Amniotic epithelial cell (primary cell): ENCODE measurements around the gene SLC26A11.
"Not testable (repeated sequence)": the region's sequence is repeated elsewhere in the genome, so short reads cannot be mapped to it uniquely, and the experiment has no call there.

Source experiments
- DNase-seq: peaks from one replicate; pipeline ENCODE4 v3.0.0-alpha.2; 2010; ENCODE audit warnings: low read depth

The SLC26A11 gene

DNA sequence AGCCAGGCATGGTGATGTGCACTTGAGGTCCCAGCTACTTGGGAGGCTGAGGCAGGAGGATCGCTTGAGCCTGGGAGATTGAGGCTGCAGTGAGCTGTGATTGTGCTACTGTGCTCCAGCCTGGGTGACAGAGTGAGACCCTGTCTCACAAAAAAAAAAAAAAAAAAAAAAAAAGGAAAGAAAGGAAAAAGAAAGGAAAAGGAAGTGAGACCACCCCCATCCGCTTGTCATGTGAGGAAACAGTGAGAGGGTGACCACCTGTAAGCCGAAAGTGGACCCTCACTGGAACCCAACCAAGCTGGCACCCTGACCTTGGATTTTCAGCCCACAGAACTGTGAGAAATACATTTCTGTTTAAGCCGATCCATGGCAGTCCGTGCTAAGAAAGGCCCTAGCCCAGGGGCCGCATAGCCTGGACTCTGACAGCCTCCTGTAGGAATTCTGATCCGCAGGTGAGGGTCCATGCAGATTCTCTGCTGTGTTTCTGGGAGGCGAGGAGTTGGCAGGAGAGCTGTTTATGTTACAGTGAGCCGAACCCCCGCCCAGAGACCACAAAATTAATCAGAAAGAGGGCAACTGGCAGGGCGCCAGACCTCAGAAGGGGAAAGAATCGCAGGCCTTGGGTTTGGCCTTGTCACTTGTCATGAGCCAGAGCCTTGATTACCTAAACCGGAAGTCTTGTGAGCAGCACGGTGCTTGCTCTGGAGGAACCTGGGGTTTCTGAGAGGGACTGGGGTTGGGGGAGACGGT, 1.0 kb upstream of the SLC26A11 start:
- DNase-seq: peak; percentile 86

DNA sequence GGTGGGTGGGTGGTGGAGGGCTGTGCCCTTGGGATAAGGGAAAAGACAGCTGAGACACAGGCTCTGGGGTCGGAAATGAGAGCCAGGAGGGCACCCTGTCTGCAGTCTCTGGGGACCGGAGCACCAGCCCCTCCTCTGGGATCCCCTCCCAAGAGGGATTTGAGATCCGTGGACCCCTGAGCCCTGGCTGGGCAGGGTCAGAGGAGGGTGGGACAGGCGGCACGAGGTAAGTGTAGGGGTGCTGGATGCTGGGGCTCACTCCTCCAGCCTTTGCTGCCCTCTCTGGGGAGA, 519 bp upstream of the SLC26A11 start:
- DNase-seq: no peak

DNA sequence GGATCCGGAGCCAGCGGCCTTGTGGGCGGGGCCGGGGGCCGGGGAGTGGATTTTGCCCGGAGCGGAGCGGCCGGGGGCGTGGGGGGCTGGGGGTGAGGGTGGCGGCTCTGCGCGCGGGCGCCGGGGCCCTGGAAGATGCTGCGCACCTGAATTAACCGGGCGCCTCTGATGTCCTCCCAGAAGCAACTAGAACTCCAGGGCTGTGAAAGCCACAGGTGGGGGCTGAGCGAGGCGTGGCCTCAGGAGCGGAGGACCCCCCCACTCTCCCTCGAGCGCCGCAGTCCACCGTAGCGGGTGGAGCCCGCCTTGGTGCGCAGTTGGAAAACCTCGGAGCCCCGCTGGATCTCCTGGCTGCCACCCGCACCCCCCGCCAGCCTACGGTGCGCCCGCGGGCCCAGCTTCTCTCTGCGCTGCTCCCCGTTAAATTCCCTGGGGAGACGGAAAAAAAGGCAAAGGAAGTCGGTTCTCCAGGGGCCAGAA, 549 bp downstream of the SLC26A11 start:
- DNase-seq: peak; percentile 3

DNA sequence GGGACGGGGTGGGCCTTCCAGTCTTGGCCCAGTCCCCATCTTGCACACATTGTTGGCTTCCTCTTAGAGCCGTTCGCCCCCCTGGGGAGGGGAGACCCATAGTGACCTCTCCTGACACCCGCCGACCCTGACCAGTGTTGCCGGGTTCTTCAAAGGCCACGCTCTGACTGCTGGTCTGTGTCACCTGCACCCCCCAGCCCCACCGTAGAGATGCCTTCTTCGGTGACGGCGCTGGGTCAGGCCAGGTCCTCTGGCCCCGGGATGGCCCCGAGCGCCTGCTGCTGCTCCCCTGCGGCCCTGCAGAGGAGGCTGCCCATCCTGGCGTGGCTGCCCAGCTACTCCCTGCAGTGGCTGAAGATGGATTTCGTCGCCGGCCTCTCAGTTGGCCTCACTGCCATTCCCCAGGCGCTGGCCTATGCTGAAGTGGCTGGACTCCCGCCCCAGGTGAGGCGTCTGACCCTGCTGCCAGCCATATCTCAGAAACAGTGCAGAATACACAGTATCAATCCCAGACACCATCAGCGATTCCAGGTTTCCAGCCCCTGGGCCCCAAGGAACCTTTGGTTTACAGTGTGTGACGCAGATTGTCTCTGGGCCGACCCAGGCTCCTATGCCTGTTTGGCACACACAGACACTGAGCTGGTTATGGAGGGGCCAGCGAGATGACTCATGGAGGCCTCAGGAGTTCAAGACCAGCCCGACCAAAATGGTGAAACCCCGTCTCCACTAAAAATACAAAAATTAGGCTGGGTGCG, 1.3 kb downstream of the SLC26A11 start:
- no peak for DNase-seq

DNA sequence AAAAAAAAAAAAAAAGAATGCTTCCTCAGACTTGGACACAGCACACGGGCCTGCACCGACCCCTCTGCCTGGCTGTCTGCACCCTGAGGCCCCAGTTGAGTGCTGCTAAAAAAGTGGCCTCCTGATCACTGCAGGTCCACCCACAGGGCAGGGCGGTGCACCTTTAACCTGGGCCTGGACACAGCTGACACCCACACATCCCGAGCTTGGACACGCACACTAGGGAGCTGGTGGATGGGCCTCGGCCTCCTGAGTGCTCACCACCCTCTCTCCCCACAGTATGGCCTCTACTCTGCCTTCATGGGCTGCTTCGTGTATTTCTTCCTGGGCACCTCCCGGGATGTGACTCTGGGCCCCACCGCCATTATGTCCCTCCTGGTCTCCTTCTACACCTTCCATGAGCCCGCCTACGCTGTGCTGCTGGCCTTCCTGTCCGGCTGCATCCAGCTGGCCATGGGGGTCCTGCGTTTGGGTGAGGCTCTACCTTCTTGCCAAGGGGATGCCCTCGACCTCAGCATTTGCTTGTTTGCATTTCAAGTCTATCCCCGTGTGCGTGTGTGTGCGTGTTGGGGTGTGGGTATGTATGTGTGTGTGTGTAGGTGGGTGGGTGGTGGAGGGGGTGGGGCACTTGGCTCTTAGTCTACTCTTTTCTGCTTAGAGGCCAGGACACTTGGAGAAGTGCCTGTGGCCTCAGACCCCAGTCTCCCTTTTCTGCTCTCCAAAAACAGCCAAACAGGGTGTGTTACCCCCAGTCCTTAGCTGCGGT, 2.3 kb downstream of the SLC26A11 start:
- no peak for DNase-seq

DNA sequence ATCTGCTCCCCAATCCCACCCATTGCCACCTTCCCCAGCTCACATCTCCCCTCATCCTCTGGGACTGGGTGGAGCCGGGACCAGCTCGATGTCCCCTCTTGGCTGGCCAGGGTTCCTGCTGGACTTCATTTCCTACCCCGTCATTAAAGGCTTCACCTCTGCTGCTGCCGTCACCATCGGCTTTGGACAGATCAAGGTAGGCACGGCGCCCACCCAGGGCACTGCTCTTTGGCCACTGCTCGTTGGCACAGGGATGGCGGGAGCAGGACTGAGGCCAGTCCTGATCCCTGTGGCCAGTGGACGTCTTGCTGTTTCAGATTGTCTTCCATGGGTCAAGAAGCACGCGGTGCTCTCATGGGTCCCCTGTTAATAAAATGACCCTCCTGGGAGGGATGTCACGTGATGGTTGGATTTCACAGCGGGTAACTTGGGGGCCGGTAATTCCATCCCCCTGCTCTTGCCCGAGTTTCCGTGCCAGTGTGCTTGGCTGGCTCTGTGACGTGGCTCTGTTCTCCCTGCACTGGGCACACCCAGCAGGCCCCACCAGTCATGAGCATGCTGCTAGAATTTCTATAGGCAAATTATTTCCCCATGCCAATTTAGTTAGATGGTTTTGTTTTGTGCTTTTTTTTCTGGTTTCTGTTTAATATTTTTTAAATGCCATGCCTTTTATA, 3.1 kb downstream of the SLC26A11 start:
- DNase-seq: no peak

DNA sequence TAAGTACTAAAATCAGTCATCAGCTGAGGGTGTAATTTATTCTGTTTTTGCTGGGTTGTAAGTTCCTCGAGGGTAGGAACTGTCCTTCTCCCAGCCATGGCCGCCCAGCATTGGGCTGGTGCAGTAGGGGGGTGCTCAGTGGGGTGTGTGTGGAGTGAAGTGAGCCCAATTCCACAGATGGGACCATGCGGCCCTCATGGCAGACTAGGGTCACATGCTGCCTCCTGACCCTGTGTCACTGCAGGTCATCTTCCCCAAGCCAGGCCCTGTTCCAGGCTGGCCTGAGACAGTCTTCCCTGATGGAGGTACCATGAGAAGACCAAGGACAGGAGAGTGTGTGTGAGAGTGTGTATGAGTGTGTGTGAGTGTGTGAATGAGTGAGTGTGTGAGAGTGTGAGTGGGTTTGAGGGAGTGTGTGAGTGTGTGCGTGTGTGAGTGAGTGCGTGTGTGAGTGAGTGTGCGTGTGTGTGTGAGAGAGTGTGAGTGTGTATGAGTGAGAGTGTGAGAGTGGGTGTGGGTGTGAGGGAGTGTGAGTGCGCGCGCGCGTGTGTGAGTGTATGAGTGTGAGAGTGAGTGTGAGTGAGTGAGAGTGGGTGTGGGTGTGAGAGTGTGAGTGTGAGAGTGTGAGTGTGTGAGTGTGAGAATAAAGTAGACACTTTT, 3.7 kb downstream of the SLC26A11 start:
- no peak for DNase-seq

DNA sequence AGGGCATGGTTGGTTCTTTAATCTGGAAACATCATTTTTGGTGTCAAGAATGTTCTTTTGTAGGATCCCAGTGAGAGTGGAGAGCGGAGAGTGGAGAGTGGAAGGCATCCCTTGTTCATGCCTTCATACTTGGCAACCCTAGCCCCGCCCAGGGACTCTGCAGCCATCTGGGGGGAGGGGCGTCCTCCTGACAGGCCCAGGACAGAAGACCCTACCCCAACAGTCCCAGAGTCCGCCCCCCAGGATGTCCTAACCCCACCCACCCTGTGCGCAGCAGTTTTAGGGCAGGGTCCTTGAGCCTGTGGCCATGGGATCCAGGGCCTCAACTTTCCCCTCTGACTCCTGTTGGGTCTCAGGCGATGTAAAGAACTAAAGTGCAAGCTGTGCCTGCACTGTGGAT, 4.5 kb downstream of the SLC26A11 start:
- no peak for DNase-seq

DNA sequence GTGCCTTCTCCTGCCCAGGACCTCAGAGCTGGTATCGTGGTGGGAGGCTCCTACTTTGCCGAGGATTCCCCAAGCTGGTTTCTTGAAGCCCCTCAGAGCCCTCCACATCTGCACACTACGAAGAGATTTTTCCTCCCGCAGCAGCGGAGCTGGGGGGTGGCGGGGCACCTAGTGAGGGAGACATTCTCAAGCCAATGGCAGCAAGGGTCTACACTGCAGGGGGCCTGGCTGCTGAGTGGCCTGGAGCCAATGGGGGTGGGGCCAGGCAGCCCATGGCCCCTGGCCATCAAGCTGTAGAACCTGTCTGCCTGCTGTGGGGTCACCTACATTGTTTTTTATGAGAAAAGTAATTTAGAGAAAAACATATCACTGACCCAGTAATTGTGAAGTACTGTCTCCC, 5.0 kb downstream of the SLC26A11 start:
- DNase-seq: no peak

DNA sequence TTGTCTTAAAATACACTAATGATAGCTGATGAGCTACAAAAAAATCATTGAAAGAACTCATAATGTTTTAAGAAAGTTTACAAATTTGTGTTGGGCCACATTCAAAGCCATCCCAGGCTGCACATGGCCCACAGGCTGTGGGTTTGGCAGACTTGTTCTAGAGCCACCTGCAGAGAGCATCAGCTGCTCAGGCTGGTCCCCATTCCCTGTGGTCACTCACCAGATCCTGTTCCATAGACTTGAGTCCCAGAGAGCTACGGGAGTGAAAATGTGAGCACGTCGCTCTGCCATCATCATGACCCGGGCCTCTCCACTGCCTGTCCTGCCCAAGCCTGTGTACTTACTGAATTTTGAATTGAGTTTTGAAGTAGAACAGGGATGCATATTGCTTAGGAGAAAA, 6.9 kb downstream of the SLC26A11 start:
- no peak for DNase-seq

DNA sequence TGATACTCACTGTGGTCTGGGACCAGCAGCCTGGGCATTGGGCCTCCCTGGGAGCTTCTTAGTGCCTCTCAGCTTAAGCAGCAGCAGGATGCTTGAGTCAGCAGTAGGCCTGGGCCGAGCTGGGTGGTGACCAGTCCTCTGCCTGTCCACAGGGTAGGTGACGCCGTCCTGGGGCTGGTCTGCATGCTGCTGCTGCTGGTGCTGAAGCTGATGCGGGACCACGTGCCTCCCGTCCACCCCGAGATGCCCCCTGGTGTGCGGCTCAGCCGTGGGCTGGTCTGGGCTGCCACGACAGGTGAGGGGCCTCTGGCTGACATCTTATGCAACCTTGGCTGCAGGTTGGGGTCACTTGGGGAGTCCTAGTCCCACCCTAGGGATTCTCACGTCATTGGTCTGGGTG, 7.4 kb downstream of the SLC26A11 start:
- DNase-seq: no peak

DNA sequence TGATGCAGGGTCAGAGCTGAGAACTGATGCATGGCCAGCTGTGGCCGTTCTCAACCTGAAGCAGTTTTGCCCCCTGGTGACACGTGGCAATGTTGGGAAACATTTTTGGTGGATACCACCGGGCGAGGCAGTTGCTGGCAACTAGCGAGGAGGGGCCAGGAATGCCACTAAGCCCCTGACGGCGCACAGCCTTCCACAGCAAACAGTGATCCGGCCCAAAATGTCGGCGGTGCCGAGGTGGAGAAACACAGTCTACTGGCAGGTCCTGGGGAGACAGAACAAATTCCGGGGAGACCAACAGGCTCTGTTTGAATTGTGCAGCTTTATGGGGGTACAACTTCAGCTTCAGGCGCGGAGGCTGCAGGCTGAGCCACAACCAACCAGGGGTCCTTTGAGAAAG, 8.2 kb downstream of the SLC26A11 start:
- DNase-seq: no peak

DNA sequence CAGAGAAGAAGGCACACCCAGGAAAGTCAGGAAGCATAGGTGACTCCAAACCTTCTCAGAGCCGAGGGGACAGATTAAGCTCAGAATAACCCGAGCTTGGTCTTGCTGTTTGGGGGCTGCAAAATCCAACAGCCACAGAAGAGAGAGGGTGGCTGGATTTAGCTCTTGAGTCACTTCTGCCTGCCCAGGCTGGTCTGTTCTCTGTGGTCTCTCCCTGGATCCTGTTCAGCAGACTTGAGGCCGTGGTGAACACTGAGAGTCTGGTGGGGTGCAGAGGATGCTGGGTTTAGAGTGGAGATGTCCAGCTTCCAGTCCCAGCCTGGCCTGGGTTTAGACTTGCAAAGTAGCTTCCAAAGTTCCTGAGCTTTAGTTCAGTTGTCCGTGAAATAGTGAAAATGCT, 8.8 kb downstream of the SLC26A11 start:
- DNase-seq: no peak

DNA sequence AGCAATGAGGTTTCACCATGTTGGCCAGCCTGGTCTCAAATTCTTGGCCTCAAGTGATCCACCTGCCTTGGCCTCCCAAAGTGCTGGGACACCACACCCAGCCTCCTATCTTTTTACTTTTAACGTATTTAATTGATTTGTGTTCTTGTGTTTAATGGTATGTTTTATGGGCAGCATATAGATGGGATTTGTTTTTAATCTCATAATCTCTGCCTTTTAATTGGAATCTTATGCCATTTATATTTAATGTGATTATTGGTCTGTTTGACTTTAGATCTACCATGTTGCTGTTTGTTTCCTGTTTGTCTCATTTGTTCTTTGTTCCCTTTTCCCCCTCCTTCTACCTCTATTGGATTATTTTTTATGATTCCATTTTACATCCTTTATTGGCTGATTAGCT, 12.2 kb downstream of the SLC26A11 start:
- DNase-seq: no peak

DNA sequence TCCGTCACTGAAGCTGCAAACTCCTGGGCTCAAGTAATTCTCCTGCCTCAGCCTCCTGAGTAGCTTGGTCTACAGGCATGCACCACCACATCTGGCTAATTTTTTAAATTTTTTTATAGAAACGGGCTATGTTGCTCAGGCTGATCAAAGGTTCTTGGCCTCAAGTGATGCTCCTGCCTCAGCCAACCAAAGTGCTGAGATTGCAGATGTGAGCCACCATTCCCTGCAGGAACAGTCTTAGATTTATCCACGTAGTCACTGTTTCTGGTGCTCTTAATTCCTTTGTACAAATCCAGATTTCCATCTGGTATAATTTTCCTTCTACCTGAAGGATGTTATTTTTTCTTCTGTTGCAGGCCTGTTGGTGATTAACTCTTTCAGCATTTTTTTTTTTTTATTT, 13.0 kb downstream of the SLC26A11 start:
- no peak for DNase-seq

DNA sequence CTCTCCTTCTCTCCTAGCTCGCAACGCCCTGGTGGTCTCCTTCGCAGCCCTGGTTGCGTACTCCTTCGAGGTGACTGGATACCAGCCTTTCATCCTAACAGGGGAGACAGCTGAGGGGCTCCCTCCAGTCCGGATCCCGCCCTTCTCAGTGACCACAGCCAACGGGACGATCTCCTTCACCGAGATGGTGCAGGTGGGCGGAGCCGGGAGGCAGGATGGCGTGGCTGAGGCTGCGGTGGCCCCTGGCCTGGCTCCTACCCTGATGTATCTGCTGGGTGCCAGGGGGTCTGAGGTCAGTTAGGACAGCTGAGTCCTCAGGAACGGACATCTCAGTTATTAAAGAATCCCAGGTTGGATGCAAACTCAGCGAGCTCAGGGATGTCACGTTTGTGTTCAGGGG, 16.7 kb downstream of the SLC26A11 start:
- no peak for DNase-seq

DNA sequence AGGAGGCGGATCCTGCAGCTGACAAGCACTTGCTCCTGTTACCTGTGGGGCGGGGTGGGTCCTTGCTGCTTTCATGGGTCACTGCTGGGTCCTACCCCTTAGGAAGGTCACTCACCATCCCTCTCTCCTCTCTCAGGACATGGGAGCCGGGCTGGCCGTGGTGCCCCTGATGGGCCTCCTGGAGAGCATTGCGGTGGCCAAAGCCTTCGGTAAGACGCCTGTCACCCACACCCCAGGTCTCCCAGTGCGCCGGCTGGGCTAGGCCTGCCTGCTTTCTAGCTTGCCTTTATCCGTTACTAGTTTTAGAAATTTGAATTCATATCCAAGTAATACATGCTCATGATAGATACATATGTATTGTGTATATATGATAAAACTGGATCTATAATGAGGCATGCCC, 17.2 kb downstream of the SLC26A11 start:
- no peak for DNase-seq

DNA sequence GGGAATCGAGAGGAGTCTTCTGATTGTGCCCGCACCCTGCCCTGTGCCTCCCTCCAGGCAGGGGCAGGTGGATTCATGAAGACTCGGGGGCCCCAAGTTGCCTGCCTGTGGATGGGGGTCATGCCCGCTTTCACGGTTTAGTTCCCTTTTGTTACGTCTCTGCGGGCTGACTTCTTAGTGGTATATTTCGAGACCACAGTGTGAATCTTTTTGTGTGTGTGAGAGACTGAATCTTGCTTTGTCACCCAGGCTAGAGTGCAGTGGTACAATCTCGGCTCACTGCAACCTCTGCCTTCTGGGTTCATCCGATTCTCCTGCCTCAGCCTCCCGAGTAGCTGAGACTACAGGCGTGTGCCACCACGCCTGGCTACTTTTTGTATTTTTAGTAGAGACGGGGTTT, 22.3 kb downstream of the SLC26A11 start:
- DNase-seq: no peak

DNA sequence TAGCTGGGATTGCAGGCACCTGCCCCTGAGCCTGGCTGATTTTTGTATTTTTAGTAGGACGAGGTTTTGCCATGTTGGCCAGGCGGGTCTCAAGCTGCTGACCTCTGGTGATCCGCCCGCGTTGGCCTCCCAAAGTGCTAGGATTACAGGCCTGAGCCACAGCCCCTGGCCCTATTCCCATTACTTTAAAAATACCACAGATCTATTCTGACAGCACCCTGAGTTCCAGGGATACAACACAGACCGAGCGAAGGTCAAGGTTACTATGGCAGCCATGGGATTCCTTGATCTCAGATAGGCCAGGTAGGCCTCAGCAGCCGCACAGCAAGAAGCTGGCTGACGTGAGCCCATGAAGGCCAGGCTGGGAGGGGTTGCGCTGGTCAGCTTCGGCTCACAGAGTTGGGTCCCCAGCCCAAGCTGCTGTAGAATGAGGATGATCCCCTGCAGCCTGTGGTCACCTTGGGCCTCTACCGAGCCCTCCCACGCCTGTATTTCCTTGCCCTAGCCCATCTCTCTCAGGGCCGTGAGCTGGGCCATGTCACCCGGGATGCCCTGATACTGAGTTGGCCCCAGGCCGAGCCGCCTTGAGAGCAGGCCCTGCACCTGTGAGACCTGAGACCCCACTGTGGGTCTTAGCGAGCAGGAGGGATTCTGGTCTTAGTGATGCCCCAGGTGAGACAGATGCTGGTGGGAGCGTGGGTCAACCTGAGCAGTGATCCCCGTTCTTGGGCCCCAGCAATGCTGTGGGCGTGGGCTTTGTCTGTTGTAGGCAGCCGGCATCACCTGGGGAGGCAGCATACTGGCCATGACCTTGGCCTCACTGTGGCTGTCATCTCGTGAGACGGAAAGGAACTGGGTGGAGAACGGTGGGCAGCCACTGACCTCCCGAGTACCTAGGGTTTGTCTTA, 23.6 kb downstream of the SLC26A11 start:
- no peak for DNase-seq

DNA sequence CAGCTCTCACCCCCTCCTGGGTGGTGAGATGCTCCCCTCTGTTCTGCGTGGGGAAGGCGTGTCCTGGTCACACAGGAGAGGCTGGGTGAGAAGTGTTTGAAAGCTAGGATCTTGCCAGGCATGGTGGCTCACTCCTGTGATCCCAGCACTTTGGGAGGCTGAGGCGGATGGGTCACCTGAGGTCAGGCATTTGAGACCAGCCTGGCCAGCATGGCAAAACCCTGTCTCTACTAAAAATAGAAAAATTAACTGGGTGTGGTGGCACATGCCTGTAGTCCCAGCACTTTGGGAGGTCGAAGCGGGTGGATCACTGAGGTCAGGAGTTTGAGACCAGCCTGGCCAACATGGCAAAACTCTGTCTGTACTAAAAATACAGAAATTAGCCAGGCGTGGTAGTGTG, 24.2 kb downstream of the SLC26A11 start:
- not testable (repeated sequence) for DNase-seq
